ENCODE data around the gene GNA15. TPM values are rescaled to one million over a fixed set of nuclear protein-coding genes. Genes with fewer than 3 reads are reported as not detected.

GNA15 gene
- total and polyA plus RNA-seq, 12 donors = 0.61 to 16.3 (median 6.8) TPM

- TF ChIP-seq CTCF (IDR thresholded peaks at IDR 0.05) (no peak), POLR2A (IDR thresholded peaks at IDR 0.05) (no peak)
- Histone ChIP-seq H3K9me3 (replicated peaks in 1 of 3) (no peaks in the 10 kb centered on the region), H3K27me3 (no peaks in the 10 kb centered on the region), H3K36me3 (replicated peaks in 1 of 2) (no peaks in the 10 kb centered on the region), H3K4me3 (no peak overlapping the region), H3K27ac (no peak overlapping the region), H3K4me1 (replicated peaks in 1 of 2) (peaks cover 0 to 2% of the 10 kb centered on the region in 2 donors)
- intact Hi-C loops (cut with DNase I) = no loop called here
- 45 to 72% (median 56%) methylated on average over 13 to 35 of the region's 35 CpGs for WGBS, 4 donors
- no peak for DNase-seq
Observed at GRCh38 chr19:3149526-3150505, 14.0 kb downstream of the GNA15 start.

- Histone ChIP-seq H3K27ac (no peak overlapping the region), H3K4me1 (replicated peaks in 1 of 2) (peaks cover 0 to 8% of the 10 kb centered on the region in 2 donors), H3K4me3 (no peak overlapping the region), H3K9me3 (replicated peaks in 1 of 3) (no peaks in the 10 kb centered on the region), H3K27me3 (no peaks in the 10 kb centered on the region), H3K36me3 (replicated peaks in 1 of 2) (no peaks in the 10 kb centered on the region)
- WGBS, 4 donors = 65 to 79% (median 77%) methylated on average over 3 to 5 of the region's 5 CpGs; no CpG with 5 or more reads in 1 of the 4 donors
- no peak for DNase-seq
- intact Hi-C loops (cut with DNase I) = no loop called here
- TF ChIP-seq CTCF (IDR thresholded peaks at IDR 0.05) = no peak
- no peak for TF ChIP-seq POLR2A (IDR thresholded peaks at IDR 0.05)
Observed at GRCh38 chr19:3150739-3151329, 15.0 kb downstream of the GNA15 start.

GRCh38 chr19:3151563-3152418 lies 16.0 kb downstream of the GNA15 start:
- Histone ChIP-seq H3K27me3 (no peaks in the 10 kb centered on the region), H3K36me3 (replicated peaks in 1 of 2) (no peaks in the 10 kb centered on the region), H3K4me1 (replicated peaks in 1 of 2) (peaks cover 0 to 8% of the 10 kb centered on the region in 2 donors), H3K9me3 (replicated peaks in 1 of 3) (no peaks in the 10 kb centered on the region), H3K27ac (no peak overlapping the region), H3K4me3 (no peak overlapping the region)
- intact Hi-C loops (cut with DNase I) = no loop called here
- no peak for TF ChIP-seq POLR2A (IDR thresholded peaks at IDR 0.05)
- no peak for TF ChIP-seq CTCF (IDR thresholded peaks at IDR 0.05)
- DNase-seq = no peak
- 80 to 86% (median 82%) methylated on average over 13 to 14 of the region's 14 CpGs for WGBS, 4 donors

GRCh38 chr19:3152419-3152780 lies 16.6 kb downstream of the GNA15 start:
- WGBS, 4 donors = 85 to 97% (median 97%) methylated on average over 3 of the region's 3 CpGs
- H3K36me3 ChIP-seq (replicated peaks in 1 of 2) = no peaks in the 10 kb centered on the region
- H3K27ac ChIP-seq = no peak overlapping the region
- no peak for TF ChIP-seq POLR2A (IDR thresholded peaks at IDR 0.05)
- TF ChIP-seq CTCF (IDR thresholded peaks at IDR 0.05) = no peak
- H3K4me3 ChIP-seq = no peak overlapping the region
- intact Hi-C loops (cut with DNase I) = no loop called here
- peaks cover 0 to 8% of the 10 kb centered on the region in 2 donors for H3K4me1 ChIP-seq (replicated peaks in 1 of 2)
- no peaks in the 10 kb centered on the region for H3K27me3 ChIP-seq
- H3K9me3 ChIP-seq (replicated peaks in 1 of 3) = no peaks in the 10 kb centered on the region
- DNase-seq = no peak

Measured in adrenal gland (tissue), 12 donors.